Activated naive CD8-positive, alpha-beta T cell treated with anti-CD3 and anti-CD28 coated beads for 36 hours (primary cell): ENCODE results near the gene NAT14. TPM values are rescaled to one million over a fixed set of nuclear protein-coding genes. Genes with fewer than 3 reads are reported as not detected.
"Not testable (repeated sequence)": the region's sequence is repeated elsewhere in the genome, so short reads cannot be mapped to it uniquely, and the experiment has no call there.

Experiments
- DNase-seq: peaks from one replicate; pipeline ENCODE4 v3.0.0; 2021
- H3K27ac Mint-ChIP-seq: one replicate; pipeline ENCODE4 v1.8.0; 2022; ENCODE audit warnings: mild to moderate bottlenecking, moderate library complexity, mixed read lengths
- H3K27me3 Mint-ChIP-seq: one replicate; pipeline ENCODE4 v1.8.0; 2022; ENCODE audit warnings: mild to moderate bottlenecking, mixed read lengths
- H3K36me3 Mint-ChIP-seq: one replicate; pipeline ENCODE4 v1.8.0; 2021; ENCODE audit warnings: mild to moderate bottlenecking, mixed read lengths
- H3K4me1 Mint-ChIP-seq: one replicate; pipeline ENCODE4 v1.8.0; 2021; ENCODE audit warnings: mixed read lengths
- H3K4me3 Mint-ChIP-seq: one replicate; pipeline ENCODE4 v1.8.0; 2022; ENCODE audit warnings: mild to moderate bottlenecking, moderate library complexity, mixed read lengths
- H3K9me3 Mint-ChIP-seq: one replicate; pipeline ENCODE4 v1.8.0; 2022; ENCODE audit warnings: mixed read lengths
- total RNA-seq, 2 experiments: library from RNA; stranded (reverse); gene quantifications; one replicate each; pipeline ENCODE4 v1.2.3, GENCODE V29; 2021

The NAT14 gene
- total RNA-seq, 2 experiments from 2014 or later = 24.8 to 24.9 TPM

GRCh38 chr19:55520691-55521292 is 35.8 kb downstream of the NAT14 start:
- Mint-ChIP-seq H3K4me1 (peaks cover 3% of the 10 kb centered on the region), H3K36me3 (no peaks in the 10 kb centered on the region), H3K27ac (no peak overlapping the region), H3K4me3 (no peak overlapping the region), H3K9me3 (no peaks in the 10 kb centered on the region), H3K27me3 (no peaks in the 10 kb centered on the region)
- DNase-seq = no peak

- Mint-ChIP-seq H3K27me3 (no peaks in the 10 kb centered on the region), H3K9me3 (no peaks in the 10 kb centered on the region), H3K27ac (no peak overlapping the region), H3K4me3 (no peak overlapping the region), H3K4me1 (no peaks in the 10 kb centered on the region), H3K36me3 (no peaks in the 10 kb centered on the region)
- no peak for DNase-seq
These were observed 40.5 kb downstream of the NAT14 start for GRCh38 chr19:55525289-55526101.

- no peaks in the 10 kb centered on the region for H3K36me3 Mint-ChIP-seq
- DNase-seq = no peak
- no peaks in the 10 kb centered on the region for H3K4me1 Mint-ChIP-seq
- no peaks in the 10 kb centered on the region for H3K9me3 Mint-ChIP-seq
- no peaks in the 10 kb centered on the region for H3K27me3 Mint-ChIP-seq
- no peak overlapping the region for H3K27ac Mint-ChIP-seq
- no peak overlapping the region for H3K4me3 Mint-ChIP-seq
These were observed 41.5 kb downstream of the NAT14 start for GRCh38 chr19:55526216-55527196.

- Mint-ChIP-seq H3K9me3 (no peaks in the 10 kb centered on the region), H3K4me1 (no peaks in the 10 kb centered on the region), H3K27me3 (no peaks in the 10 kb centered on the region), H3K4me3 (no peak overlapping the region), H3K27ac (no peak overlapping the region), H3K36me3 (no peaks in the 10 kb centered on the region)
- no peak for DNase-seq
These were observed 42.4 kb downstream of the NAT14 start for GRCh38 chr19:55527197-55528029.

- Mint-ChIP-seq H3K27me3 (no peaks in the 10 kb centered on the region), H3K27ac (no peak overlapping the region), H3K36me3 (no peaks in the 10 kb centered on the region), H3K9me3 (no peaks in the 10 kb centered on the region), H3K4me3 (no peak overlapping the region), H3K4me1 (no peaks in the 10 kb centered on the region)
- no peak for DNase-seq
These were observed 43.2 kb downstream of the NAT14 start for GRCh38 chr19:55528030-55528803.

- peaks cover 4% of the 10 kb centered on the region for H3K27me3 Mint-ChIP-seq
- no peak overlapping the region for H3K4me3 Mint-ChIP-seq
- no peak overlapping the region for H3K27ac Mint-ChIP-seq
These were observed 44.7 kb downstream of the NAT14 start for GRCh38 chr19:55529636-55530234.

GRCh38 chr19:55530996-55531395 is 46.0 kb downstream of the NAT14 start:
- DNase-seq = no peak
- Mint-ChIP-seq H3K4me1 (no peaks in the 10 kb centered on the region), H3K9me3 (no peaks in the 10 kb centered on the region), H3K27me3 (peaks cover 4% of the 10 kb centered on the region), H3K27ac (no peak overlapping the region), H3K36me3 (no peaks in the 10 kb centered on the region), H3K4me3 (no peak overlapping the region)

More at GRCh38 chr19:55529636-55530234, 44.7 kb downstream of the NAT14 start:
- Mint-ChIP-seq H3K4me1 (no peaks in the 10 kb centered on the region), H3K9me3 (no peaks in the 10 kb centered on the region), H3K36me3 (no peaks in the 10 kb centered on the region)
- DNase-seq = no peak

GRCh38 chr19:55534280-55534679 is 49.3 kb downstream of the NAT14 start:
- not testable (repeated sequence) for H3K27me3 Mint-ChIP-seq, H3K9me3 Mint-ChIP-seq, DNase-seq, H3K27ac Mint-ChIP-seq, H3K4me1 Mint-ChIP-seq, H3K4me3 Mint-ChIP-seq, H3K36me3 Mint-ChIP-seq

- Mint-ChIP-seq H3K27ac (no peak overlapping the region), H3K27me3 (peaks cover 4% of the 10 kb centered on the region), H3K9me3 (no peaks in the 10 kb centered on the region), H3K4me1 (no peaks in the 10 kb centered on the region), H3K4me3 (no peak overlapping the region), H3K36me3 (no peaks in the 10 kb centered on the region)
- no peak for DNase-seq
These were observed 50.4 kb downstream of the NAT14 start for GRCh38 chr19:55535173-55535964.

GRCh38 chr19:55535965-55536350 is 51.0 kb downstream of the NAT14 start:
- Mint-ChIP-seq H3K27ac (no peak overlapping the region), H3K9me3 (no peaks in the 10 kb centered on the region), H3K4me3 (no peak overlapping the region), H3K36me3 (no peaks in the 10 kb centered on the region), H3K4me1 (no peaks in the 10 kb centered on the region), H3K27me3 (peaks cover 4% of the 10 kb centered on the region)
- DNase-seq = no peak

- H3K9me3 Mint-ChIP-seq = no peaks in the 10 kb centered on the region
- no peak overlapping the region for H3K4me3 Mint-ChIP-seq
- DNase-seq = no peak
- peaks cover 4% of the 10 kb centered on the region for H3K27me3 Mint-ChIP-seq
- H3K27ac Mint-ChIP-seq = no peak overlapping the region
- H3K4me1 Mint-ChIP-seq = no peaks in the 10 kb centered on the region
- no peaks in the 10 kb centered on the region for H3K36me3 Mint-ChIP-seq
These were observed 51.4 kb downstream of the NAT14 start for GRCh38 chr19:55536366-55536765.
